ENCODE measurements around the gene USH1C. TPM values are rescaled to one million over a fixed set of nuclear protein-coding genes. Genes with fewer than 3 reads are reported as not detected.

Gene USH1C
- total and polyA plus RNA-seq, 4 donors: 0.09 to 1.3 (median 0.75) TPM

DNA sequence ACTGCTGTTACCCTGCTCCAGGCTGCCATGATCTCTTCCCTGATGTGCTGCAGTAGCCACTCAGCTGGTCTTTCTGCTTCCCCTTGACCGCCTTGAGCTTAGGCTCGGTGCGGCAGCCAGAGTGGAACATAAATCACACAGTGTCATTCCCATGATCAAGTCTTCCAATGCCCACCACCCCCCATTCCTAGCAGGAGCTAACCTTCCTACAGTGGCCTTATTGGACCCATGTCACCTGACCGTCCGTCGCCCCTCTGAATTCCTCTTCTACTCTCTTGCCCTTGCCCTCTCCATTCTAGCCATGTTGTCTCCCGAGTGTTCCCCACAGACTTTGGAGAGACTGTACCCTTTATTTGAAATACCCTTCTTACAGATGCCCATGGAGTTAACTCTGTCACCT, 46.2 kb upstream of the USH1C start:
- no peak for DNase-seq (ENCODE audit: low spot score)
- H3K9me3 ChIP-seq (ENCODE audit: control insufficient read depth in 4 of 4, low read length in 3 of 4): no peaks in the 10 kb centered on the region
- no peak overlapping the region for H3K9ac ChIP-seq (ENCODE audit: low read depth in 1 of 2, low read length in 2 of 2)
- no peak overlapping the region for H3K27ac ChIP-seq (ENCODE audit: low read depth in 1 of 2, low read length in 2 of 2)
- H3K27me3 ChIP-seq (ENCODE audit: control insufficient read depth in 4 of 4, insufficient read depth in 4 of 4, low read length in 3 of 4): no peaks in the 10 kb centered on the region
- no peak overlapping the region for H3K4me3 ChIP-seq (ENCODE audit: low read depth in 1 of 3, low read length in 3 of 3)
- 91% methylated on average over 7 of the region's 7 CpGs for WGBS
- H3K36me3 ChIP-seq (ENCODE audit: control insufficient read depth in 4 of 4, insufficient read depth in 3 of 4, low read depth in 1 of 4, low read length in 3 of 4): no peaks in the 10 kb centered on the region
- TF ChIP-seq YY1 (IDR thresholded peaks at IDR 0.05) (no peak), RXRA (IDR thresholded peaks at IDR 0.05) (no peak)
- H3K4me1 ChIP-seq (ENCODE audit: control insufficient read depth in 4 of 4, insufficient read depth in 4 of 4, low read length in 3 of 4): no peaks in the 10 kb centered on the region

DNA sequence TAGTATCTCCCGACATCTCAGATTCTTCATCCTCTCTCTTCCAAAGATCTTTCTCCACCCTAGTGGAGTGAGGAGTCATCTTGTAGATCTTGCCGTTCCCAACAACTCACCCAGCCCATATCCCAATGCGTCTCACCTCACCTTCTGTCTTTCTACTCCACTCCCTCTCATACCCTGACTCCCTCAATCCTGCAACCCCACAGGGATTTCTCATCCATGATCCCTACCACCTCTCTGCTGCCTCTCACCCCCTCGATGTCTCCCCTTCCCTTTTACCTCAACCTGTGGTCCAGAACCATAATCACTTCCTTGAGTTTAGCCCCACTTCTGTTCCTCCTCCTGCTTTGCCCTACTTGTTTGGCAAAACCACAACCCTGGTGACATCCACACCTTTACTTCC, 44.5 kb upstream of the USH1C start:
- no peaks in the 10 kb centered on the region for H3K36me3 ChIP-seq (ENCODE audit: control insufficient read depth in 4 of 4, insufficient read depth in 3 of 4, low read depth in 1 of 4, low read length in 3 of 4)

More for the DNA sequence above, 44.5 kb upstream of the USH1C start:
- 85% methylated on average over 4 of the region's 4 CpGs for WGBS
- no peak for DNase-seq (ENCODE audit: low spot score)
- no peak overlapping the region for H3K4me3 ChIP-seq (ENCODE audit: low read depth in 1 of 3, low read length in 3 of 3)
- H3K9ac ChIP-seq (ENCODE audit: low read depth in 1 of 2, low read length in 2 of 2): no peak overlapping the region
- H3K4me1 ChIP-seq (ENCODE audit: control insufficient read depth in 4 of 4, insufficient read depth in 4 of 4, low read length in 3 of 4): no peaks in the 10 kb centered on the region
- no peak overlapping the region for H3K27ac ChIP-seq (ENCODE audit: low read depth in 1 of 2, low read length in 2 of 2)
- H3K9me3 ChIP-seq (ENCODE audit: control insufficient read depth in 4 of 4, low read length in 3 of 4): no peaks in the 10 kb centered on the region
- H3K27me3 ChIP-seq (ENCODE audit: control insufficient read depth in 4 of 4, insufficient read depth in 4 of 4, low read length in 3 of 4): no peaks in the 10 kb centered on the region
- no peak for TF ChIP-seq FOXA2 (IDR thresholded peaks at IDR 0.05)
- TF ChIP-seq, protein P1, sequence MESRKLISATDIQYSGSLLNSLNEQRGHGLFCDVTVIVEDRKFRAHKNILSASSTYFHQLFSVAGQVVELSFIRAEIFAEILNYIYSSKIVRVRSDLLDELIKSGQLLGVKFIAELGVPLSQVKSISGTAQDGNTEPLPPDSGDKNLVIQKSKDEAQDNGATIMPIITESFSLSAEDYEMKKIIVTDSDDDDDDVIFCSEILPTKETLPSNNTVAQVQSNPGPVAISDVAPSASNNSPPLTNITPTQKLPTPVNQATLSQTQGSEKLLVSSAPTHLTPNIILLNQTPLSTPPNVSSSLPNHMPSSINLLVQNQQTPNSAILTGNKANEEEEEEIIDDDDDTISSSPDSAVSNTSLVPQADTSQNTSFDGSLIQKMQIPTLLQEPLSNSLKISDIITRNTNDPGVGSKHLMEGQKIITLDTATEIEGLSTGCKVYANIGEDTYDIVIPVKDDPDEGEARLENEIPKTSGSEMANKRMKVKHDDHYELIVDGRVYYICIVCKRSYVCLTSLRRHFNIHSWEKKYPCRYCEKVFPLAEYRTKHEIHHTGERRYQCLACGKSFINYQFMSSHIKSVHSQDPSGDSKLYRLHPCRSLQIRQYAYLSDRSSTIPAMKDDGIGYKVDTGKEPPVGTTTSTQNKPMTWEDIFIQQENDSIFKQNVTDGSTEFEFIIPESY (IDR thresholded peaks at IDR 0.05): no peak
- TF ChIP-seq, protein P2, sequence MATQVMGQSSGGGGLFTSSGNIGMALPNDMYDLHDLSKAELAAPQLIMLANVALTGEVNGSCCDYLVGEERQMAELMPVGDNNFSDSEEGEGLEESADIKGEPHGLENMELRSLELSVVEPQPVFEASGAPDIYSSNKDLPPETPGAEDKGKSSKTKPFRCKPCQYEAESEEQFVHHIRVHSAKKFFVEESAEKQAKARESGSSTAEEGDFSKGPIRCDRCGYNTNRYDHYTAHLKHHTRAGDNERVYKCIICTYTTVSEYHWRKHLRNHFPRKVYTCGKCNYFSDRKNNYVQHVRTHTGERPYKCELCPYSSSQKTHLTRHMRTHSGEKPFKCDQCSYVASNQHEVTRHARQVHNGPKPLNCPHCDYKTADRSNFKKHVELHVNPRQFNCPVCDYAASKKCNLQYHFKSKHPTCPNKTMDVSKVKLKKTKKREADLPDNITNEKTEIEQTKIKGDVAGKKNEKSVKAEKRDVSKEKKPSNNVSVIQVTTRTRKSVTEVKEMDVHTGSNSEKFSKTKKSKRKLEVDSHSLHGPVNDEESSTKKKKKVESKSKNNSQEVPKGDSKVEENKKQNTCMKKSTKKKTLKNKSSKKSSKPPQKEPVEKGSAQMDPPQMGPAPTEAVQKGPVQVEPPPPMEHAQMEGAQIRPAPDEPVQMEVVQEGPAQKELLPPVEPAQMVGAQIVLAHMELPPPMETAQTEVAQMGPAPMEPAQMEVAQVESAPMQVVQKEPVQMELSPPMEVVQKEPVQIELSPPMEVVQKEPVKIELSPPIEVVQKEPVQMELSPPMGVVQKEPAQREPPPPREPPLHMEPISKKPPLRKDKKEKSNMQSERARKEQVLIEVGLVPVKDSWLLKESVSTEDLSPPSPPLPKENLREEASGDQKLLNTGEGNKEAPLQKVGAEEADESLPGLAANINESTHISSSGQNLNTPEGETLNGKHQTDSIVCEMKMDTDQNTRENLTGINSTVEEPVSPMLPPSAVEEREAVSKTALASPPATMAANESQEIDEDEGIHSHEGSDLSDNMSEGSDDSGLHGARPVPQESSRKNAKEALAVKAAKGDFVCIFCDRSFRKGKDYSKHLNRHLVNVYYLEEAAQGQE (IDR thresholded peaks at IDR 0.05): no peak
- no peak for TF ChIP-seq SP1 (IDR thresholded peaks at IDR 0.05)
- no peak for TF ChIP-seq RXRA (IDR thresholded peaks at IDR 0.05)
- no peak for TF ChIP-seq TAF1 (conservative IDR thresholded peaks at IDR 0.05)
- no peak for TF ChIP-seq YY1 (IDR thresholded peaks at IDR 0.05)
- no peak for TF ChIP-seq GABPA (IDR thresholded peaks at IDR 0.05 in 1 of 2, conservative IDR thresholded peaks at IDR 0.05 in 1 of 2)
- TF ChIP-seq RAD21 (IDR thresholded peaks at IDR 0.05): no peak
- TF ChIP-seq NR2F2 (IDR thresholded peaks at IDR 0.05): no peak
- TF ChIP-seq, protein P3, sequence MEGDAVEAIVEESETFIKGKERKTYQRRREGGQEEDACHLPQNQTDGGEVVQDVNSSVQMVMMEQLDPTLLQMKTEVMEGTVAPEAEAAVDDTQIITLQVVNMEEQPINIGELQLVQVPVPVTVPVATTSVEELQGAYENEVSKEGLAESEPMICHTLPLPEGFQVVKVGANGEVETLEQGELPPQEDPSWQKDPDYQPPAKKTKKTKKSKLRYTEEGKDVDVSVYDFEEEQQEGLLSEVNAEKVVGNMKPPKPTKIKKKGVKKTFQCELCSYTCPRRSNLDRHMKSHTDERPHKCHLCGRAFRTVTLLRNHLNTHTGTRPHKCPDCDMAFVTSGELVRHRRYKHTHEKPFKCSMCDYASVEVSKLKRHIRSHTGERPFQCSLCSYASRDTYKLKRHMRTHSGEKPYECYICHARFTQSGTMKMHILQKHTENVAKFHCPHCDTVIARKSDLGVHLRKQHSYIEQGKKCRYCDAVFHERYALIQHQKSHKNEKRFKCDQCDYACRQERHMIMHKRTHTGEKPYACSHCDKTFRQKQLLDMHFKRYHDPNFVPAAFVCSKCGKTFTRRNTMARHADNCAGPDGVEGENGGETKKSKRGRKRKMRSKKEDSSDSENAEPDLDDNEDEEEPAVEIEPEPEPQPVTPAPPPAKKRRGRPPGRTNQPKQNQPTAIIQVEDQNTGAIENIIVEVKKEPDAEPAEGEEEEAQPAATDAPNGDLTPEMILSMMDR (IDR thresholded peaks at IDR 0.05; ENCODE audit: low read depth, low read length, missing input control): no peak
